DND-41 (cell line): Measurements from ENCODE around the gene NPIPA1.
"Not testable (repeated sequence)": the region's sequence is repeated elsewhere in the genome, so short reads cannot be mapped to it uniquely, and the experiment has no call there.

Source experiments
- ATAC-seq: fragments of 200-7000 bp; cut with Tn5 transposase; 3 replicates; pipeline ENCODE4 v1.9.1; 2021; ENCODE audit warnings: low read depth; ENCODE audit not compliant: insufficient read depth
- DNase-seq: peaks from one replicate; pipeline ENCODE4 v3.0.0-alpha.2; 2020
- H2AFZ ChIP-seq: 2 replicates; pipeline ENCODE4 v1.6.0; 2012; ENCODE audit warnings: low read depth, low read length
- H3K27ac ChIP-seq: 2 replicates; pipeline ENCODE4 v1.5.1; 2012; ENCODE audit warnings: low read length, inconsistent platforms
- H3K27me3 ChIP-seq: fragments of 200-600 bp; sonication (generic); 2 replicates; pipeline ENCODE4 v1.6.0; 2012; ENCODE audit warnings: low read length, mild to moderate bottlenecking, inconsistent platforms; ENCODE audit not compliant: insufficient read depth, poor library complexity
- H3K36me3 ChIP-seq: 2 replicates; pipeline ENCODE4 v1.5.1; 2012; ENCODE audit warnings: low read length, inconsistent platforms; ENCODE audit not compliant: insufficient read depth
- H3K4me1 ChIP-seq: 2 replicates; pipeline ENCODE4 v1.5.1; 2012; ENCODE audit warnings: mild to moderate bottlenecking, low read length; ENCODE audit not compliant: insufficient read depth
- H3K4me2 ChIP-seq: 2 replicates; pipeline ENCODE4 v1.6.0; 2012; ENCODE audit warnings: mild to moderate bottlenecking, moderate library complexity, low read length, inconsistent platforms; ENCODE audit not compliant: insufficient read depth
- H3K4me3 ChIP-seq, 2 experiments: fragments of 200-600 bp in 1 of 2; shearing (Covaris generic) in 1 of 2; 2 replicates each; pipeline ENCODE4 v1.5.1; 2012 to 2016; ENCODE audit warnings: inconsistent platforms in 2 of 2, low read length in 2 of 2, mild to moderate bottlenecking in 2 of 2, low read depth in 1 of 2, moderate library complexity in 1 of 2
- H3K79me2 ChIP-seq: 2 replicates; pipeline ENCODE4 v1.6.0; 2012; ENCODE audit warnings: low read length, inconsistent platforms; ENCODE audit not compliant: insufficient read depth
- H3K9ac ChIP-seq: 2 replicates; pipeline ENCODE4 v1.6.0; 2012; ENCODE audit warnings: low read depth, mild to moderate bottlenecking, inconsistent platforms, low read length, moderate library complexity
- H3K9me3 ChIP-seq: 2 replicates; pipeline ENCODE4 v1.5.1; 2012; ENCODE audit warnings: low read length, moderate library complexity, mild to moderate bottlenecking, inconsistent platforms; ENCODE audit not compliant: insufficient read depth, severe bottlenecking
- H4K20me1 ChIP-seq: 2 replicates; pipeline ENCODE4 v1.6.0; 2012; ENCODE audit warnings: low read length; ENCODE audit not compliant: insufficient read depth

The NPIPA1 gene

DNA sequence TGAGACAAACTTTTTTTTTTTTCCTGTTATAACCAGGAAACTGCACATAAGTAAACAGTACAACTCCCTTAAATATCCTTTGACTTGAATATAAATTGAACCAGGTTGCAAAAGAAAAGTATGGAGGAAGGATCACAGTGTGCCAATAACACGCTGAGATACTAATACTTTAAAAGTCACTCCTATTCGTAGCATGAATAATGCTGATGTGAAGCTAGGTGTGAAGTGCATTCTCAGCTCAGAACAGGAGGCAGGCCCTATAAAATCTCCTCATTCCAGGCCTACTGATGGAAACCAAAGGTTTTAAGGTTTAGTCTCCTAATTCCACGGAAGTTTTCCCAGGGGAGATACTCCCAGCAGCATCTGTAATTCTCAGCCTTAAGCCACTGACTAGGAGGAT, 62.6 kb downstream of the NPIPA1 start:
- not testable (repeated sequence) for H3K79me2 ChIP-seq, H3K4me1 ChIP-seq, H2AFZ ChIP-seq, H3K9ac ChIP-seq, H3K27me3 ChIP-seq, H3K4me3 ChIP-seq, H4K20me1 ChIP-seq, H3K4me2 ChIP-seq, H3K9me3 ChIP-seq, ATAC-seq, DNase-seq, H3K27ac ChIP-seq
- H3K36me3 ChIP-seq = peaks cover 15% of the 10 kb centered on the region; the same call in 1 of the 2 replicates
